GM12878 (cell line): ENCODE results near the gene COL9A2.

Experiments
- CEBPZ ChIP-seq: fragments of 150-350 bp; IDR thresholded peaks from 2 replicates; pipeline ENCODE4 v1.6.1; 2016; ENCODE audit warnings: low read depth, low read length
- EZH2 ChIP-seq: IDR thresholded peaks from 2 replicates; pipeline ENCODE4 v1.6.1; 2012; ENCODE audit warnings: low read depth, mild to moderate bottlenecking, control low read depth, inconsistent platforms, low read length, borderline replicate concordance; ENCODE audit not compliant: control insufficient read depth

GRCh38 chr1:40270152-40270834, 46.8 kb downstream of the COL9A2 start:
- no peak for TF ChIP-seq CEBPZ
- no peak for TF ChIP-seq EZH2
